Endothelial cell of umbilical vein (primary cell): Measurements from ENCODE around the gene VSTM4.

ENCODE experiments used
- EZH2 ChIP-seq: IDR thresholded peaks from 2 replicates; pipeline ENCODE4 v1.6.1; 2012; ENCODE audit warnings: borderline replicate concordance, low read depth, mild to moderate bottlenecking, moderate library complexity, low read length, inconsistent platforms; ENCODE audit not compliant: severe bottlenecking
- FOS ChIP-seq: IDR thresholded peaks from 2 replicates; pipeline ENCODE4 v1.6.1; 2011; ENCODE audit warnings: mild to moderate bottlenecking, low read length, moderate library complexity, borderline replicate concordance; ENCODE audit not compliant: insufficient read depth
- POLR2A ChIP-seq: IDR thresholded peaks from 2 replicates; pipeline ENCODE4 v1.6.1; 2012; ENCODE audit warnings: low read depth, mild to moderate bottlenecking, control low read depth, low read length
- POLR2AphosphoS5 ChIP-seq: IDR thresholded peaks from 2 replicates; pipeline ENCODE4 v1.6.1; 2012; ENCODE audit warnings: low read depth, mild to moderate bottlenecking, control low read depth, low read length, moderate library complexity; ENCODE audit not compliant: insufficient read depth
- TF ChIP-seq, protein P1 (sequence below), 2 donors: IDR thresholded peaks; 1 replicate in 1 of 2; 2 replicates in 1 of 2; pipeline ENCODE4 v1.5.1; 2011; ENCODE audit warnings: low read length in 2 of 2, mild to moderate bottlenecking in 2 of 2, moderate library complexity in 2 of 2, control low read depth in 1 of 2, inconsistent platforms in 1 of 2, low read depth in 1 of 2; ENCODE audit not compliant: insufficient read depth in 1 of 2; ENCODE audit errors: extremely low read depth in 1 of 2
- TF ChIP-seq, protein P2 (sequence below): IDR thresholded peaks from 2 replicates; pipeline ENCODE4 v1.6.1; 2011; ENCODE audit not compliant: insufficient read depth, insufficient read length

DNA sequence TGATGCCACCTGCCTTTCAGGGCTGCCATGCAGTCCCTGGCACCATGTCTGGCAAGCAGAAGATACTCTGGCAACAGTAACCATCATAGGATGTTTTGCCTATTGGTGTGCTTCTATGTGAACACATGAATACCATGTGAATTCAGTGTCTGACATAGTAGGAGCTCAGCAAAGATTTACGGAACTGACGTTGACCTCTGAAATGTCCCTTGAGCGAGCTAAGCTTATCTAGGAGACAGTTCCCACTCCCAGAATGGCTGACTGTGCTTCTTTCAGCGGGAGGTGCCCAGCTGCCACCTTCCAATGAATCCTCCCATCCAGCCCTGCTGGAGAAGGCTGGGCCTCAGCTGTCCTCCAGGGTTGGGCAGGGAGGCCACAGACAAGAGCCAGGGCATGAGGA is 104.5 kb downstream of the VSTM4 start:
- TF ChIP-seq, protein P1, sequence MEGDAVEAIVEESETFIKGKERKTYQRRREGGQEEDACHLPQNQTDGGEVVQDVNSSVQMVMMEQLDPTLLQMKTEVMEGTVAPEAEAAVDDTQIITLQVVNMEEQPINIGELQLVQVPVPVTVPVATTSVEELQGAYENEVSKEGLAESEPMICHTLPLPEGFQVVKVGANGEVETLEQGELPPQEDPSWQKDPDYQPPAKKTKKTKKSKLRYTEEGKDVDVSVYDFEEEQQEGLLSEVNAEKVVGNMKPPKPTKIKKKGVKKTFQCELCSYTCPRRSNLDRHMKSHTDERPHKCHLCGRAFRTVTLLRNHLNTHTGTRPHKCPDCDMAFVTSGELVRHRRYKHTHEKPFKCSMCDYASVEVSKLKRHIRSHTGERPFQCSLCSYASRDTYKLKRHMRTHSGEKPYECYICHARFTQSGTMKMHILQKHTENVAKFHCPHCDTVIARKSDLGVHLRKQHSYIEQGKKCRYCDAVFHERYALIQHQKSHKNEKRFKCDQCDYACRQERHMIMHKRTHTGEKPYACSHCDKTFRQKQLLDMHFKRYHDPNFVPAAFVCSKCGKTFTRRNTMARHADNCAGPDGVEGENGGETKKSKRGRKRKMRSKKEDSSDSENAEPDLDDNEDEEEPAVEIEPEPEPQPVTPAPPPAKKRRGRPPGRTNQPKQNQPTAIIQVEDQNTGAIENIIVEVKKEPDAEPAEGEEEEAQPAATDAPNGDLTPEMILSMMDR (IDR thresholded peaks at IDR 0.05; ENCODE audit: extremely low read depth in 1 of 2, insufficient read depth in 1 of 2, low read depth in 1 of 2, low read length in 2 of 2), result no peak
- TF ChIP-seq EZH2 (no peak), POLR2A (no peak), FOS (no peak), POLR2AphosphoS5 (no peak)
- TF ChIP-seq, protein P2, sequence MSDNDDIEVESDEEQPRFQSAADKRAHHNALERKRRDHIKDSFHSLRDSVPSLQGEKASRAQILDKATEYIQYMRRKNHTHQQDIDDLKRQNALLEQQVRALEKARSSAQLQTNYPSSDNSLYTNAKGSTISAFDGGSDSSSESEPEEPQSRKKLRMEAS, result no peak
